Measurements from ENCODE around the gene GPR82.
A peak's percentile ranks its signal among the peaks of the same experiment; 100 is the strongest.
"Not testable (repeated sequence)": the region's sequence is repeated elsewhere in the genome, so short reads cannot be mapped to it uniquely, and the experiment has no call there.

GPR82 gene

DNA sequence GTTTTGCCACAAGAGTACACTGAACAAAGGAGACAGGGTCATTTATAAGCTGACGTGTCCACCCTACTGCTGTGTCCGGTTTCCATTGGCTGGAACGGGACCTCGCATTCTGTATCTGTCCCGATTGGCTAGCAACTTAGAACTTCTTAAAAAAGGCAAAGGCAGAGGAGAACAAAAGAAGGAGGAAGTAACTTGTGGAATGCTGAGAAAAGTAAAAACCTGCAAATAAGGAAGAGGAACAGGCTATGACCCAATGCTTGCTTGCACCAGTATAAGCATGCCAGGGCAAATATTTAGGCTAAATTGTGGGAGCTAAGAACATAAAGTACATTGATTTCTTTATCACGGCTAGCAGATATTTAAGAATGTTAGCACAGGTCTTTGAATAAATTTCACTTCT is 4.4 kb upstream of the GPR82 start:
- not testable (repeated sequence) for DNase-seq

DNA sequence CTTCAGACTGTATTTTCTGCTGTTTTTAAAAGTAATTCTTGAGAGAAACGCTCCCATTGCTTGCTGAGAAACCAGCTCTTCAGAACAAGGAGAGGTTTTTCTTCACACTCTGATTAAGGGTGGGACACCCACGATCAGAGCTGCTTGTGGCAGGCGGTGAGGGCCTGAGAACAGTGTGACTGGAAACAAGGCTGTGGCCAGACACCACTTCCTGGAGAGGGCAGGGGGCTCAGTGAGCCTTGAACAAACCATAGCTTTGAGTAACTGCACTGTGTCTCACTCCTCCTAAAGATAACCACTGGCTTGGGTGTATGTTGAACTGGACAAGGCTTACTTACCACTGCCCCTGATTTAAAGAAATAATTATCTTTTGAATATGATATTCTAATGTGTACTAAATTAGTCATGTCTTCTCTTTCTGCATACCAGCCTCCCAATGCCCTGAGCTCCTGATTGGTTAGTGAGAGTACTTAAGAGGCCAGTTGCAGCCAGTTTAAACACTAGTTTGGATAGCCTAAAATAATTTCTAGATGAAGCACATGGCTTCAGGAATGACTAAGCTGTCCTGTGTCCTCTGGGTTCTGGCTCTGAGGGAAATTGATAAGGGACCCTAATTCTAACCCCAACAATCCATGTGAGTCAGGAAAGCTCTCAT is 3.7 kb upstream of the GPR82 start:
- peak in 2 of 5 donors; percentile 2 to 73 for DNase-seq

DNA sequence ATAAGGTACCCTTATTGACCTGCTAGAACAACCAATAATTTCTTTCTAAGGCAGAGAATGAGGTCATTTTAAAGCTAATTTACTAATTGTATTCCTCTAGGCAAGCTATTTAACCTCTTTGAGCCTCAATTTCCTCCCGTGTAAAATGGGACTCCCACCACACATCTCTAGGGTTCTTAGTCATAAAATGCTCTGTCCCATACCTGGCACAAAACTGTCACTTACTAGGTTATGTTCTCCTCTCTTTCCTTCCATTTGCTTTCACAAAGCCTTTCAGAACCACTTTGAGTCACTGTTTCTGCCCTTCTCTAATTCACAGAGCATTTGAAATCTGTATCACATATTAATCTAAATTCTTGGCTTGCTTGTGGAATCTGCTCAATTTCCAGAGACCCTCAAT is 2.4 kb upstream of the GPR82 start:
- no peak for DNase-seq

DNA sequence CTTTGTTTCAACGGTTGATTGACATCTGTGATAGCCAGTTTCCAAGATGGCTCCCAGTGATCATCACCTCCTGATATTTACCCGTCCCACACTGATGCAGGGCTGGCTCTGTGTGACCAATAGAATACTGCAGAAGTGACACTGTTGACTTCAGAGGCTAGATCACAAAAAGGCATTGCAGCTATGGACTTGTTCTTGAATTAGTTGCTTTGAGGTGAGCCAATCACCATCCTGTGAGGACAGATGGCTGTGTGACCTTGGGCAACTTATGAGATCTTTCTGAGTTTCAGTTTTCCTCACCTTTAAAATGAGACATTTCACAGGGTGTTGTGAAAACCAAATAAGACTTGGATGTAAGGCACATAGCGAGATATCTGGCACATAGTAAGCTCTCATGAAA is 1.8 kb upstream of the GPR82 start:
- no peak for DNase-seq

DNA sequence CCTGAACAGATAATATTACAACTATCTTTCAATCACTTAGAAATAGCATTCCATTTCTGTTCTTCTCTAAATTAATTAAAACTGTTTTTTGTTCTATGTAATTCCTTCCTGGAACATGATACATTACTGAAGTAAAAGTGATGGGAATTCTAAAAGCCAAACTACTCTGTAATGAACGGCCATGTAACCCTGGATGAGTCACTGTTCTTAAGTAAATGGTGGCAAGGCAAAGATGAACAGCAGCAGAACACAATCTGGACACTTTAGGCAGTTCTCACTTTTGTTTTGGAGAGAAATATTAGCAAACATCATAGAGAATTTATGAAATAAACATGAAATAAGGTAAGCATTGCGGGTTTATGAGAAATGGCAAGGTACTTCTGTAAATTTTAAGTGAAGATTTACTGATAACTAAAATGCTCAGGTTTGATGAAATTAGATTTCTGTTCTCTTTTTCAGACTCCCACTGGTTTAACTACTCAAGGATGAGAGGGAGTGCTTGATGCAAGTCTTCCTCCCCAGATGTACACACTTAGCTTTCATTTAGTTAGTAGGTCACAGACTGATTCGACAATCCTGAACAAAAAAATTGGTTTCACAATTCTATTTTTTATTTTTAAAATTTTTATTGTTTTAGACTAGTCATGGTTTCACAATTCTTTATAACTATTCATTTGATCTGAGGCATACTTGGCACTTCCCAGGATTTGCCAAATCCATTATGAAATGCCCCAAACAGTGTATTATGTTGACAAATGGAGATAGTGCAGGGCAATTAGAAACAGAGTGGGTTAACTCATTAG is 964 bp upstream of the GPR82 start:
- no peak for DNase-seq

DNA sequence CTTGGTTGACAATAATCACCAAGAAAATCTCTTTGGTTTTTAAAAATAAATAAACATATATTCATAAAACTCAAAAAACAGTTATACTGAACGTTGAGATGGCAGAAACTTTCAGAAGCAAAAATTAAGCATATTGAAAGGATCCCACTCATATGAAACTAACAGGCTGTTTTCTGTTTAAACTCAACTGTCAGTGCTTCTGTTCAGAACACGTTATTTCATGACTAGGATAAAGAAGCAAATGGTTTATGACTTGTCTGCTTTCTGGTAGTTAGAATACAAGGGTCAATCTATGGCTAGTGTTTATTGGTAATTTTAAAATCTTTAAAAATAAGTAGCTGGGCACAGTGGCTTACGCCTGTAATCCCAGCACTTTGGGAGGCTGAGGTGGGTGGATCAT is 4.1 kb downstream of the GPR82 start:
- no peak for DNase-seq

DNA sequence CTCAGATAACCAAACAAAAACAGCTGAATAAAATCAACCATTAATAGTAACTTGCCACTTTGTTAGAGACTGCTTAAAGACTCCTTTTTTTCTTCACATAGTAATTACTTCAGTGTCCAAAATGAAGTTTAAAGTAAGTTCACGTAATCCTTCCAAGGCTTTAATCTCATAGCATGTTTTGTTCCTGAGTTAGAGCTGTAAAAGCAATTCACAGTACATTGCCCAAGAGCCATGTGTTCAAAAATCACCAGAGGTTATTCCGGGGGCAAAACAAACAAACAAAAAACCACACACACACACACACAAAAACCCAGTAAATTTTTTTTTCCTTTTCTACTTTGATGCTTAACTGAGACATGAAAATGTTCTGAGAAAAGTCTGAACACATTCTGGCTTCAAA is 6.1 kb downstream of the GPR82 start:
- no peak for DNase-seq

DNA sequence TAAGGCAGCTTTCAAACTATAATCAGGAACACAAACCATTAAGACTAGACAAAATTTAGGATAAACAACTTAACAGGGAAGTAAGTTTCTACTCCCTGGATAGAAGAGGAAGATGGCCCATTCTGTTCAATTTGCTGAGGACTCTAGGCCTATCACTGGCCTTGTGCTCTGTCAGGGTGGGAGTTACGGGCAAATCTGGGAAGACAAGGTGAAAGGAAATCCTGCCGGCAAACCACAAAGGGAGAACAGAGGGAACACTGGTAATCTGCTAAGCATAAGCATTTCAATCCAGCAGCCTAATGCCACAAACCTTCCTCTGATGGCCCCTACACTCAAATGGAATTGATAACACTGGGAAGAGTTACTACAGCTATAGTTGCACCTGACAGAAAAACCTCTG is 8.3 kb downstream of the GPR82 start:
- no peak for DNase-seq

DNA sequence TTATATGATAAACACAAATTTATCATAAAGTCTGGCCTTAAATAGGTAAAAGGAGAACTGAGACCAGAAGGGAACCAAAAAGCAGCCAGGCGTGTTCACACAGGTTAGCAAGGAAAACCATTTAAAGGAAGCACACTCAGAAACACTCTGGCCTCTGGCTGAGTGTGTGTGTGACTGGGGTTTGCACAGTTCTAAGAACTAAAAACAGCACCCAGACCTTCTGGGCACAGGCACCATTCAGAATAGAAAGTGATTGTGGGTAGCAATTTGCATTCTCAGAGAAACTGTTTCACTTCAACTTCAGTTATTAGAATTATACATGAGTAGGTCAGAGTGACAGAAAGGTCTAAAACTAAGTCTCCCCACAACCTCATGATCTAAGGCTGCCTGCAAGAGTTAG is 10.0 kb downstream of the GPR82 start:
- peak in 1 of 5 donors; percentile 59 for DNase-seq

DNA sequence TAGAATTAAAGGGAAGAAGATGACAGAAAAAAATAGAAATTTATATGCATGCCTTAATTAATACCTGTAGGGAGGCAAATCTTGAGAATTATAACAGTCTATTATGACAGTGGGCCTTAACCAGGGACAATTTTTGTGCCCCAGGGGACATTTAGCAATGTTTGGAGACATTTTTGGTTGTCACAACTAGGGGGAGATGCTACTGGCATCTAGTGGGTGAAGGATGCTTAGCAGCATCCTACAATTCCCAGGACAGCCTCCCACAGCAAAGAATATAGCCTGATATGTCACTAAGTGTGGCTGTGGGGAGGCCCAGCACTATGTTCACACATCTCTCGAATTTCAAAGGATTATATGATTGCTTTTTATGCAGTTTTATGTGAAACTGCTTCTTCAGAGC is 10.5 kb downstream of the GPR82 start:
- peak in 1 of 5 donors; percentile 21 for DNase-seq

DNA sequence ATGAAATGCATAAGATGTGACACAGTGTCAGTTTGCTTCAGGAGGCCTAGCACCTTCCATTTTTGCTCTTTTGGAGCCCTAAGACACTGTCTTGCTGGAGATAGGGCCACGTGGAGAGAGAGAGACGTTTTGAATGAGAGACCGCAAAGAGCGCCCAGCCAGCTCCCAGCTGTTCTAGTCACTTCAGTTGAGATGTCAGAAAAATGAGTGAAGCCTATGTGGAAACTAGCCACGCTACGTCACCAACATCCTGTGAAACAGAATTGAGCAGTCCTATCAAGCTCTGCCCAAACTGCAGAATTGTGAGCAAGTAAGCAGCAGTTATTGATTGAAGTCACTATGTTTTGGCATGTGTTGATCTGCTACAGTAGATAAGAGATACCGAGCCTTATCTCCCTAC is 13.1 kb downstream of the GPR82 start:
- peak in 2 of 5 donors; percentile 2 to 63 for DNase-seq

DNA sequence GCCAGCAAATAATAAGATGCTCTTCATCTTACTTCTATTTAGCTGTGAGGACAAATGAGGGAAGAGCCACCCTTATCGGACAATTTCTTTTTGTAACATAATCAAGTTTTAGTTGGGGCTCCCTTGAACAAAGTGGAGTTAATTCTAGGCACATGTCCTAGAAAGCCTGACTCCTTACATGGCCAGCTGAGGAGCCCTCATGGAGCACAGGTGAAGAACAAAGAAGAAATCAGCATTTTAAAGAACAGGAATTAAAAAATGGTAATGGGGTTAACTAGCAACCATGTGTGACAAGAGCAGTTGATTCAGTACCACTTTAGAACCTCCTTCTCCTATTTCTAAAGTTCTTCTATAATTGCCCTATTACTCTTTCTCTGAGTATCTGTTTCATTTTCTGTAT is 15.9 kb downstream of the GPR82 start:
- no peak for DNase-seq

DNA sequence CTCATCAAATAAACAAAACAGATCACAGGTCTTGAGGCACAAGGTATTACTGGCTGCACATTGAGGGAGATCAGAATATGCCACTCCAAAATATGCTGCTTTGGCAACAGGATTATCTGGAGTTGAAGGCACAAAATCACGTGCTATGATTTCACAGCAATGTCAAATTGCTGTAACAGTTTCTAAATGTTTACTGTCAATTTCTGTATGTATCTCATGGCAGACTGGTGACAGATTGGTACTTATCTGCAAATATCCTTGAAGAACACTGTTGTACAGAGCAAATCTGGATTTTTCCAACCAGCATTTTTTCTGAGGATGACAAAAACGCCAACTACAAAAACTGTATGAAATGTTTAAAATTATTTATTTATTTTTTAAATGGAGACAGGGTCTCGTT is 26.7 kb downstream of the GPR82 start:
- DNase-seq = no peak

DNA sequence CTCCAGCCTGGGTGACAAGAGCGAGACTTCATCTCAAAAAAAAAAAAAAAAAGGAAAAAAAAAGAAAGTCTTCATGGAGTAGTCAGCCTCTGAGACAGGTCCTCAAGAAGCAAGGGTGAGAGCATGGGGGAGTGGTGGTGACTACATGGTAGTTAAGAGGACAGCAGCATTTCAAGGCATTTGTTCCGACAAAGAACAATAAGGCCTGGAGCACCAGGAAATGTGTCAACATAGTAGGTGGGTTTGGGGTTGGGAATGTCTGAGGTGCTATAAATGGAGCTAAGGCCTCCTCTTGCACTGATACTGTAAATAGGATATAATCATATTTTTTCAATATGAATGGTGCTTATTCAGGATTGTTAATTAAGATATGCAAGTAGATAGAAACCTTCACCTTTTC is 34.4 kb downstream of the GPR82 start:
- no peak for DNase-seq

DNA sequence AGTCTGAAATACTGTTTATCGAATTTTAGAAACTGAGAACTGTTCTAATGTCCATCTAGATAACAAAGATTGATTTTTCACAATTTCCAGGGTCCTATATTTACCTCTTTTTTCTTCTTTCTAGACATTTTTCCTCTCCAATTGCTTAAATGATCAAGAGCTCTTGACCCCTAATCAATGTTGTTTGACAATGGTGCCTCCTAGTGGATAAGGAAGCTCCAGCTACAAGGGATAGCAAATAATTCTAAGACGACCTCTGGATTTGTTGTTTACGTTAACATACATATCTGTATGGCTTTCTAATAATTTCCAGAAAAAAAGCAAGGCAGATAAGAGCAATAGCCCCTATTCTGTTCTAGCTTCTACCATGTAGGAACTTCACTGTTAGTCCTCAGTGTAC is 35.8 kb downstream of the GPR82 start:
- peak in 1 of 5 donors; percentile 50 for DNase-seq

DNA sequence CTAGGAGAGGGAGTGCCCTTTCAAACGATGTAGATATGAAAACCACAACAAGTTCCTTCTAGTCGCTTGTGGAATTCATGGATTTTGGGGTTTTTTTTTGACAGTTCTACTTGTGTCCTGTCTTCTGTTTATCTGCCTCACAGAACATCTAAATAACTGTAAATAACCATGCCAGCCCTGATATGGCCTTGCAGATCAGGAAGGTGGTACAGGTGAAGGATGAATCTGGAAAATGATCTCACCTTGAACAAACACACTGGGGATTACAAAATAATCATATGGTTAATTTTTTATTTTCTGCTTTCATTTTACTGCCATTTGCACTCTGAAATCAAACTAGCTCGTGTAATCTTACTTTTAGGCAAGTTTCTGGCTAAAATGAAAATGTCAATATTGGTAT is 37.2 kb downstream of the GPR82 start:
- DNase-seq = no peak

DNA sequence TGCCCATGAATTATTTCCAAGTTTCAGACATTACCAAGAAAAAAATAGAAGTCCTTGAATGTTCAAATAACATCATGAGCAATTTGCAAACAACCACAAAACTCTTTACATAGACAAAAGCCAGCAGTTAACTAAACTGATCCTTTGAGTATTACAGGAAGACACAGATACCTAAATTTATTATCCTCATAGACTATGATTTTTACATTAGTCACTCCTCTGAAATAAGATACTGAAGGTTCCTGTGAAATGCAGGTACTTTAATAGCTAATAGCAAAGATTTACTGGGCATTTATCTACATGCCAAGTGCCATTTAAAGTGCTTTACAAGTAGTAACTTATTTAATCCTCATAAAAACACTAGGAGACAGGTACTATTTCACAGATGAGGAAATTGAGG is 37.7 kb downstream of the GPR82 start:
- no peak for DNase-seq

DNA sequence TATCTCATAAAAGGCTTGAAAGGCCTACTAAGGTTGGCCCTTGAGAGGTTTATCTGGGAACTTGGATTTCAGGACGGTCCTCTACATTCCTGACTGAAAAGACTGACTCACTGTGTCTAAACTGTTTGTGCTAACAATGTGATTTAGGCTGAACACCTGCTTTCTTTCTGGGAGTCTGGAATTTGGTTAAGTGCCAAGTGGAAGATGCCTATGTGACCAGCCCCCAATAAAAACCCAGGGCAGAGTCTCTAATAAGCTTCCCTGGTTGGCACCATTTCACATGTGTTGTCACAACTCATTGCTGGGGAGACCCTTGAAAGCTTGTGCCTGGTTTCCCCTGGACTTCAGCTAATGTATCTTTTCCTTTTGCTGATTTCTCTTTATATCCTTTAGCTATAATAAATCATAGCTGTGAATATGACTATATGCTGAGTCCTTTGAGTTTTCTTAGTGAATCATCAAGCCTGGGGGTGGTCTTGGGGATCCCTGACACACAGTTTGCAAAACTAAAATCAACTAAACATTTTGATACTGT is 55.1 kb downstream of the GPR82 start:
- DNase-seq = no peak
